GM12878 (cell line): ENCODE measurements around the gene NTN3. TPM values are rescaled to one million over a fixed set of nuclear protein-coding genes. Genes with fewer than 3 reads are reported as not detected.

Experiments
- ATAC-seq: fragments of 200-7000 bp; cut with Tn5 transposase; 3 replicates; pipeline ENCODE4 v1.9.1; 2020; ENCODE audit warnings: mild to moderate bottlenecking, moderate library complexity
- BruUV-seq: library from RNA; stranded (reverse); fragments of 400-500 nt; replicated peaks from 2 replicates; lab custom pipeline; 2021; lab: Mats Ljungman, UMichigan
- CTCF ChIA-PET: fragments of 300-600 bp; sonication (Branson Sonifier 250); formaldehyde crosslinking; extraction: SDS; loops from one replicate; lab custom pipeline; 2021; ENCODE audit warnings: inconsistent platforms; lab: Yijun Ruan, JAX
- POLR2A ChIA-PET: fragments of 350-600 bp; formaldehyde crosslinking; extraction: SDS; loops from one replicate; lab custom pipeline; 2021; ENCODE audit warnings: inconsistent platforms; lab: Charles Lee
- RAD21 ChIA-PET: fragments of 300-600 bp; sonication (Branson Sonifier 250); formaldehyde crosslinking; loops from one replicate; lab custom pipeline; 2023; ENCODE audit warnings: antibody characterized with exemption; ENCODE audit not compliant: unreplicated experiment; lab: Charles Lee
- SMC1A ChIA-PET: fragments of 300-600 bp; sonication (Branson Sonifier 250); formaldehyde crosslinking; loops from one replicate; lab custom pipeline; 2023; ENCODE audit not compliant: unreplicated experiment, uncharacterized antibody; lab: Charles Lee
- DNase-seq: peaks from one replicate; pipeline ENCODE4 v3.0.0-alpha.2; 2011; ENCODE audit warnings: low read depth, low spot score
- FAIRE-seq: peaks from 3 replicates; lab custom pipeline; 2011; peaks lifted over from hg19 to GRCh38; lab: Jason Lieb, UNC
- H2AFZ ChIP-seq: 2 replicates; pipeline ENCODE4 v1.6.0; 2011; ENCODE audit warnings: low read depth, low read length, control low read depth; ENCODE audit not compliant: control insufficient read depth
- H3K27ac ChIP-seq: 2 replicates; pipeline ENCODE4 v1.5.1; 2011; ENCODE audit warnings: control low read depth; ENCODE audit not compliant: control insufficient read depth, insufficient read depth
- H3K27me3 ChIP-seq, 2 experiments: replicated peaks in 1 of 2; 2 replicates each; pipeline versions ENCODE4 v1.6.0 to v1.6.1; 2011; ENCODE audit warnings: low read length in 1 of 2; ENCODE audit not compliant: control insufficient read depth in 2 of 2, insufficient read depth in 2 of 2
- H3K36me3 ChIP-seq, 2 experiments: 2 replicates each; pipeline ENCODE4 v1.5.1; 2011; ENCODE audit warnings: low read length in 1 of 2; ENCODE audit not compliant: control insufficient read depth in 2 of 2, insufficient read depth in 2 of 2
- H3K4me1 ChIP-seq: 2 replicates; pipeline ENCODE4 v1.6.1; 2011; ENCODE audit warnings: mild to moderate bottlenecking, low read length, moderate library complexity, mixed read lengths; ENCODE audit not compliant: control insufficient read depth, insufficient read depth
- H3K4me2 ChIP-seq: 2 replicates; pipeline ENCODE4 v1.6.0; 2011; ENCODE audit warnings: control low read depth; ENCODE audit not compliant: control insufficient read depth, insufficient read depth
- H3K4me3 ChIP-seq: fragments of 200-600 bp; sonication (generic); 2 replicates; pipeline ENCODE4 v1.5.1; 2016
- H3K79me2 ChIP-seq: 2 replicates; pipeline ENCODE4 v1.6.0; 2011; ENCODE audit warnings: low read length; ENCODE audit not compliant: control insufficient read depth, insufficient read depth
- H3K9ac ChIP-seq: 2 replicates; pipeline ENCODE4 v1.8.0; 2011; ENCODE audit warnings: low read length, control low read depth, mixed read lengths; ENCODE audit not compliant: control insufficient read depth, insufficient read depth
- H3K9me3 ChIP-seq: replicated peaks from 3 replicates; pipeline ENCODE4 v1.5.1; 2011; ENCODE audit warnings: mild to moderate bottlenecking, low read length; ENCODE audit not compliant: control insufficient read depth, insufficient read depth
- H4K20me1 ChIP-seq: 2 replicates; pipeline ENCODE4 v1.6.0; 2011; ENCODE audit not compliant: control insufficient read depth, insufficient read depth
- BHLHE40 ChIP-seq, 2 experiments: fragments of 450-650 bp in 1 of 2; IDR thresholded peaks; 2 replicates each; pipeline ENCODE4 v1.6.1; 2011 to 2017; ENCODE audit warnings: low read depth in 2 of 2, borderline replicate concordance in 1 of 2, improper control_type of control experiment in 1 of 2, low read length in 1 of 2, mild to moderate bottlenecking in 1 of 2
- EZH2 ChIP-seq: IDR thresholded peaks from 2 replicates; pipeline ENCODE4 v1.6.1; 2012; ENCODE audit warnings: low read depth, mild to moderate bottlenecking, control low read depth, inconsistent platforms, low read length, borderline replicate concordance; ENCODE audit not compliant: control insufficient read depth
- IKZF1 ChIP-seq: fragments of 450-650 bp; conservative IDR thresholded peaks from 2 replicates; pipeline ENCODE4 v1.6.1; 2017; ENCODE audit warnings: antibody characterized with exemption, mild to moderate bottlenecking
- KDM1A ChIP-seq: fragments of 200-600 bp; sonication (generic); IDR thresholded peaks from 2 replicates; pipeline ENCODE4 v1.6.1; 2016; ENCODE audit warnings: borderline replicate concordance
- MEF2B ChIP-seq: fragments of 450-650 bp; IDR thresholded peaks from 2 replicates; pipeline ENCODE4 v1.6.1; 2018; ENCODE audit warnings: mild to moderate bottlenecking, moderate library complexity; ENCODE audit not compliant: partially characterized antibody, poor library complexity, severe bottlenecking
- RBBP5 ChIP-seq: fragments of 200-600 bp; sonication (generic); conservative IDR thresholded peaks from 2 replicates; pipeline ENCODE4 v1.6.1; 2016
- SPI1 ChIP-seq: IDR thresholded peaks from 2 replicates; pipeline ENCODE4 v1.6.1; 2011; ENCODE audit warnings: low read depth, mild to moderate bottlenecking, low read length, moderate library complexity, borderline replicate concordance; ENCODE audit not compliant: insufficient read depth
- SRF ChIP-seq, 2 experiments: IDR thresholded peaks; 2 replicates each; pipeline ENCODE4 v1.6.1; 2011; ENCODE audit warnings: low read depth in 2 of 2, low read length in 2 of 2, mild to moderate bottlenecking in 1 of 2, moderate library complexity in 1 of 2
- TARDBP ChIP-seq: IDR thresholded peaks from 2 replicates; pipeline ENCODE4 v1.6.1; 2016; ENCODE audit warnings: borderline replicate concordance
- YBX1 ChIP-seq: fragments of 450-650 bp; IDR thresholded peaks from 2 replicates; pipeline ENCODE4 v1.6.1; 2016; ENCODE audit warnings: antibody characterized with exemption
- ZNF384 ChIP-seq: IDR thresholded peaks from 2 replicates; pipeline ENCODE4 v1.6.1; 2012; ENCODE audit warnings: low read depth, mild to moderate bottlenecking, low read length, improper control_type of control experiment, borderline replicate concordance
- WGBS: methylation state at CpG from one replicate; pipeline ENCODE4 v1.1.6; 2016; ENCODE audit warnings: low lambda C conversion rate; ENCODE audit not compliant: insufficient replicate concordance, insufficient coverage; ENCODE audit errors: missing lambda C conversion rate; 5-methylcytosine and 5-hydroxymethylcytosine counted together
- in situ Hi-C: fragments of 300-500 bp; cut with MboI; formaldehyde crosslinking; loops from 9 replicates; pipeline ENCODE4 v1.14.3; 2018; ENCODE audit warnings: mixed read lengths
- intact Hi-C: fragments of 100-400 bp; cut with micrococcal nuclease; formaldehyde crosslinking; loops from one replicate; pipeline ENCODE4 v1.14.2; 2022; ENCODE audit not compliant: unreplicated experiment
- polyA plus RNA-seq, 11 experiments: library from polyadenylated mRNA; depleted of rRNA in 4 of 11; unstranded in 6 of 11; stranded (reverse) in 5 of 11; fragments of >200 nt; fragmentation: Nextera tagmentation in 4 of 11; fragmentation: Illumina TruSeq in 1 of 11; extraction: Ambion mirVana in 4 of 11; extraction: Trizol in 1 of 11; gene quantifications; 1 replicate in 1 of 11; 2 replicates in 10 of 11; pipeline versions ENCODE4 v1.2.1 to v1.2.3, GENCODE V29; 2011 to 2016; ENCODE audit warnings: inconsistent platforms in 2 of 11, missing spikeins in 2 of 11, low read depth in 1 of 11
- total RNA-seq, 4 experiments: library from RNA; depleted of rRNA in 3 of 4; stranded (reverse); fragments of >200 nt in 3 of 4; fragmentation: Illumina TruSeq in 1 of 4; extraction: Trizol in 1 of 4; gene quantifications; 2 replicates each; pipeline versions ENCODE4 v1.2.1 to v1.2.3, GENCODE V29; 2013 to 2021
- TF ChIP-seq, protein P1 (sequence below): fragments of 150-350 bp; IDR thresholded peaks from 2 replicates; pipeline ENCODE4 v1.6.1; 2016; ENCODE audit warnings: low read depth, low read length

NTN3 gene
- total and polyA plus RNA-seq, 10 of the 15 experiments (the other 5 are each of a cell fraction or from before 2014, with no cell fraction given): 0.04 TPM; not detected in 9

- Histone ChIP-seq H4K20me1 (no peaks in the 10 kb centered on the region), H2AFZ (no peak overlapping the region), H3K4me3 (no peak overlapping the region), H3K9ac (no peak overlapping the region), H3K27me3 (no peaks in the 10 kb centered on the region), H3K36me3 (peaks cover 0 to 11% of the 10 kb centered on the region in 2 experiments; a peak in 2 of 4 replicates), H3K27ac (no peak overlapping the region), H3K79me2 (no peaks in the 10 kb centered on the region), H3K4me1 (no peaks in the 10 kb centered on the region), H3K4me2 (no peak overlapping the region), H3K9me3 (no peaks in the 10 kb centered on the region)
- ChIA-PET RAD21 (no interaction called here), CTCF (interaction anchor here (0.6 to 1.0 kb wide), 2 partner anchors 30 to 176 kb away, joined by 3 read pairs; no protein-coding TSS in a partner anchor), POLR2A (no interaction called here), SMC1A (no interaction called here)
- intact Hi-C loops: no loop called here
- in situ Hi-C loops: loop anchor here (5.0 to 10.0 kb wide), 2 partner anchors 161 to 484 kb away; partner anchors contain the start of gene NPW
- ATAC-seq (no peak), FAIRE-seq (no peak), DNase-seq (no peak)
- TF ChIP-seq RBBP5 (no peak), EZH2 (no peak), IKZF1 (no peak), MEF2B (no peak), SPI1 (no peak), YBX1 (no peak), KDM1A (no peak), TARDBP (no peak), BHLHE40 (IDR thresholded peaks at IDR 0.05; ENCODE audit: borderline replicate concordance in 1 of 2, low read depth in 2 of 2, low read length in 1 of 2) (no peak), SRF (IDR thresholded peaks at IDR 0.05; ENCODE audit: low read depth in 2 of 2, low read length in 2 of 2) (no peak), ZNF384 (no peak)
- TF ChIP-seq, protein P1, sequence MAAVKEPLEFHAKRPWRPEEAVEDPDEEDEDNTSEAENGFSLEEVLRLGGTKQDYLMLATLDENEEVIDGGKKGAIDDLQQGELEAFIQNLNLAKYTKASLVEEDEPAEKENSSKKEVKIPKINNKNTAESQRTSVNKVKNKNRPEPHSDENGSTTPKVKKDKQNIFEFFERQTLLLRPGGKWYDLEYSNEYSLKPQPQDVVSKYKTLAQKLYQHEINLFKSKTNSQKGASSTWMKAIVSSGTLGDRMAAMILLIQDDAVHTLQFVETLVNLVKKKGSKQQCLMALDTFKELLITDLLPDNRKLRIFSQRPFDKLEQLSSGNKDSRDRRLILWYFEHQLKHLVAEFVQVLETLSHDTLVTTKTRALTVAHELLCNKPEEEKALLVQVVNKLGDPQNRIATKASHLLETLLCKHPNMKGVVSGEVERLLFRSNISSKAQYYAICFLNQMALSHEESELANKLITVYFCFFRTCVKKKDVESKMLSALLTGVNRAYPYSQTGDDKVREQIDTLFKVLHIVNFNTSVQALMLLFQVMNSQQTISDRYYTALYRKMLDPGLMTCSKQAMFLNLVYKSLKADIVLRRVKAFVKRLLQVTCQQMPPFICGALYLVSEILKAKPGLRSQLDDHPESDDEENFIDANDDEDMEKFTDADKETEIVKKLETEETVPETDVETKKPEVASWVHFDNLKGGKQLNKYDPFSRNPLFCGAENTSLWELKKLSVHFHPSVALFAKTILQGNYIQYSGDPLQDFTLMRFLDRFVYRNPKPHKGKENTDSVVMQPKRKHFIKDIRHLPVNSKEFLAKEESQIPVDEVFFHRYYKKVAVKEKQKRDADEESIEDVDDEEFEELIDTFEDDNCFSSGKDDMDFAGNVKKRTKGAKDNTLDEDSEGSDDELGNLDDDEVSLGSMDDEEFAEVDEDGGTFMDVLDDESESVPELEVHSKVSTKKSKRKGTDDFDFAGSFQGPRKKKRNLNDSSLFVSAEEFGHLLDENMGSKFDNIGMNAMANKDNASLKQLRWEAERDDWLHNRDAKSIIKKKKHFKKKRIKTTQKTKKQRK: no peak
- WGBS: 82% methylated on average over 15 of the region's 15 CpGs
- no TSS peak for BruUV-seq
These were observed 27.6 kb downstream of the NTN3 start for GRCh38 chr16:2498531-2499253.
